ENCODE measurements around the gene PHYH.
"Not testable (repeated sequence)": the region's sequence is repeated elsewhere in the genome, so short reads cannot be mapped to it uniquely, and the experiment has no call there.

Gene PHYH

DNA sequence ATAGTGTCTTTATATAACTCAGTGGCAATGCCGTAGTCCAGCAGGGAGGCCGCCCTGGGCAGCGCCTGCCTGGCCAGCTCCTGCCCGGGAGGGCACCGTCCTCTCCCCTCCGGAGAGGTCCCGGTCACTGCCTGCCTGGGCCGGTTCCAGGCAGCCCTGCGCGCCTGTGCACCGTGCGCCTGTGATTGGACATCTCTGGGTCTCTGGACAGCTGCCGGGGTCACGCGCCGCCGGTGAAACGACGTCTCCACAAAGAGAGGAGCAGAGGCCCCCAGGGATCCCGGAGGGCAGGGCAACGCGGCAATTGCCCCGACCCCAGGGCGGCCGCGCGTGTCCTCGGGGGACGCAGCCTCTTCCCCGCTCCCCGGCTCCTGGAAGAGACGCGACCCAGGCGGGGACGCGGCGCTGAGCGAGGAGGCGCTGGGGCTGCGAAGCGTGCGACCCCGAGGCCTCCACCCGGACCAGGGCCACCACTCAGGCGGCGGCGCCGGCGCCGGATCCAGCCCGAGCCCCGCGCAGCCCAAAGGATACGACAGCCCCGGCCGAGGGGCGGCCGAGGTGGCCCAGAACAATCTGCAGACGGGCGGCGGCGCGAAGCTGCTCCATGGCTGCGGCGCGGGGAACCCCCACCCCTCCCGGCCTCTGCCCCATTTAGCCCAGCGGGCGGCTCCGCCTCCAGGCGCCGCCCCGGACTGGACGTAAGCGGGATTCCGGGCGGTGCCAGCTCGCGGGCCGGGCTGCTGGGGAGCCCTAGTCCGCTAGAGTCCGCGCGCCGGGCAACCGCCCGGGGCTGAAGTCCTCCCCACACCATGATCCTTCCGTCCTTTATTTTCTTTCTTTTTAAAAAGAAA is at the start of gene PHYH:
Gene PHYH, minus strand, starts transcription at position 628 of the 851 bp plus-strand sequence. Its CDS starts 22 bp downstream, at position 606.
- DNase-seq (ENCODE audit: low read depth in 2 of 2), result peak; percentile 61 to 63

DNA sequence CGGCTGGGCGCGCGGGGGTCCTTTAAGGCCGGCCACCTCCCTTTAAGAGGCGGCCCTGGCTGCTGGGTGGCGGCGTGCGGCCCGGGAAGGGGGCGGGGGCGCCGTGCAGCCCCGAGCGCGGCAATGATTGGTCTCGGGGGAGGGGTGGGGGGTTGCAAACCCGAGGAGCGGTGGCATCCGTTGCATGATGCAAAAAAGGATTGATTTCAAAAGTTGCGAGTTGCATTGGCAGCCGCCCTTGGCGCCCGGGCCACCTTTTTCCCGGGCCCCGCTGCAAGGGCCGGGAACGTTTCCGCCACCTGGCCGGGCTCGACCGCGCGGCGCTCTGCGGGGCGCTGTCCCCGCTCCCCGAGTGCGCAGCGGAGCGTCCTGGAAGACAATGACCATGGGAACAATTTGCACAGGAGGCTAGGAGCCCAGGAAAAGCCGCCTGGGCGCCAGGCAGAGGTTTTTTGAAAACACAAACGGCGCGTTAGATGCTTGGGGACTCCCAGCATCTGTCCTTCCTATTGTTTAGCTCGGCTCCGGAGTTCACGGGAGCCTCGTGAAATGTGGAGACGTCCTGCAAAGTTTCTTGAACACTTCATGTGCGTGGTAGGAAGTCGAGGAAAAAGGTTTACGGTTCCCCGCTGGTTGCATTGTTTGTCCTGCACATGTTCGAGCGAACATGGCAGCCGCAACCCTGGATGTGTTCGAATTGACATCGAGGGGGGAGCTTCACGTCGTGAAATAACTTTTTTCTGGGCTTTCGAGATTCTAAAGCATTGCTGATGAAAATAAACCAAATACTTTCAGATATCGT is 48.6 kb upstream of the PHYH start, which contains the start of gene SEPHS1:
Gene SEPHS1, minus strand, starts transcription at position 78 of the 802 bp plus-strand sequence. CDS start 3,343 bp downstream, outside the sequence.
- DNase-seq (ENCODE audit: low read depth in 2 of 2), result peak; percentile 46 to 50

DNA sequence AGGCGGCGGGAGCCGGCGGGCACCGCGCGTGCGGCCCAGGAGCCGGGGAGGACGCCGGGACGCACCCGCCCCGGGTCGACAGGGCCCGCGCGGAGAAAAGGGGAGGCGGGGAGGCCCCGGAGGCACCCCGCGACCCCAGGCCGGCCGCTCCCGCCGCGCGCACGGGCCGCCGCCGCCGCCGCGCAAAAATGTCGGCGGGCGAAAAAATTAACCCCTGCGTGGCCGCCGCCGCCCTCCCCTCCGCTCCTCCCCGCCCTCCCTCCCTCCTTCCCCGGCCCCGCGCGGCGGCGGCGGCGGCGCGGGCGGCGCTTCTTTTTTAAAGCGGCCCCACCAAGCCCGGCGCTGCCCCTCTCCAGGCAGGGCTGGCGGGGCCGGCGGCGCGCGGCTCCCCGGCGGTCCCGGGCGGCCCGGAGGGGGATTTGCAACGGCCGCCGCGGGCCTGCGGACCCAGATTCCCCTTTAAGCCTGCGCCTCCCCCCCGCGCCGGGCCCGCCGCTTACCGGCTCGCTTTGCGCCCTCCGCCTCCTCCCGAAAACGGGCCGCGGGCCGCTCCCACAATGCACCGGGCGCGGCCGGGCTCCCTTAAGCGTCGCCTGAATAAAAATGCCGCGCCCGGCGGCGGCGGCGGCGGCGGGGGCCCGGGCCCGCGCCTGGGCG is 47.8 kb upstream of the PHYH start:
- DNase-seq (ENCODE audit: low read depth in 2 of 2), result peak; percentile 44 to 56

DNA sequence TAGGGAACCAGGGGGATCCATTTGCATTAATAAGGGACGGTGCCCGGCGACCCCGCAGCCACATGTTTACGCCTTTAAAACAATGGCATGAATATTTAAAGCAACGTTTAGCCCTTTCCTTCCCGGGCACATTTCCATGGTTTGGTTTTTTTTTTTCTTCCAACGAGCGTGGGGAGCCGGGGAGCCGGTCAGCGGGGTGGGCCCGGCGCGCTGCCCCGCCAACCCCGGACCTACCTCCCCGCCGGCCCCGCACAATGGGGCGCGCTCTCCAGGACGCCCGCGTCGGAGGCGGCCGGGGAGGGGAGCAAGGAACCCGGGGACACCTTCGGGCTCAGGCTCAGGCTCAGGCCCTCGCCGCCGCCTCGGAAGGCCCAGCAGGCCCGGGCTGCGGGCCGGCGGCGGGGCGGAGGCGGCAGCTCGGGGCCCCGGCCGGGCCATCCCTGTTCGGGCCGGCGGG is 47.2 kb upstream of the PHYH start:
- DNase-seq (ENCODE audit: low read depth in 2 of 2), result peak in 1 of 2 donors; percentile 9

DNA sequence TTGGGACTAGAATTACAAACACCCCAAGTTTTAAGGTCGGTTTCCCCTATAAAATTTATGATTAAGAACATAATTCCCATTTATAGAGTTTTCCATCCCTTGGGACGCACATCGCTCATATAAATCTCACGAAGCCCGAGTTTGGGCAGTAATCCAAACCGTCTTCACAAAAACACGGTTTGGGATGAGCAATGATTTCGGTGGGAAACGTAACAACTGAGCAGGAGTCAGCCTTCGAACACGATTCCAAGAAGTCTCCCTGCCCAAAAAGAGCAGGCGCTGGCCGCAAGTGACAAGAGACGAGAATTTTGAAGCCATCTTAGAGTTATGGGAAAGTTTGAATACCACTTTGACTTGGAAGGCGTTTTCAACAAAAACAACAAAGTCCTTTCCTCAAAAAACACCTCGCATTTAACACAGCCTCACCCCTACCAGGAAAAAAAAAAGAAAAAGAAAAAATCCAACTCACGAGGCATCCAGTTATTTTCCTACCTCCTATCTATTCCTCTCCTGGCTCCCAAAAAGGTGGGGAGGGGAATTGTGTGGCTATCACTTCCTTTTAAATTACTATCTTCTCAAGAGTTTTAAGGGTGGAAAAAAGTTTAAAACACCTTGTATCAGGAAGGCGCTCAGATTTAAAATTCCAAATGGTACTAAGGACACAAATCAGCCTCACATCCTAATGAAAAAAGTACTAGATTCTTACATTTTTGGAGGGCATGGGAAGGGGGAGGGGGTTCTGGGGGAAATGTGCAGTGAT is 46.6 kb upstream of the PHYH start:
- DNase-seq (ENCODE audit: low read depth in 2 of 2), result no peak

DNA sequence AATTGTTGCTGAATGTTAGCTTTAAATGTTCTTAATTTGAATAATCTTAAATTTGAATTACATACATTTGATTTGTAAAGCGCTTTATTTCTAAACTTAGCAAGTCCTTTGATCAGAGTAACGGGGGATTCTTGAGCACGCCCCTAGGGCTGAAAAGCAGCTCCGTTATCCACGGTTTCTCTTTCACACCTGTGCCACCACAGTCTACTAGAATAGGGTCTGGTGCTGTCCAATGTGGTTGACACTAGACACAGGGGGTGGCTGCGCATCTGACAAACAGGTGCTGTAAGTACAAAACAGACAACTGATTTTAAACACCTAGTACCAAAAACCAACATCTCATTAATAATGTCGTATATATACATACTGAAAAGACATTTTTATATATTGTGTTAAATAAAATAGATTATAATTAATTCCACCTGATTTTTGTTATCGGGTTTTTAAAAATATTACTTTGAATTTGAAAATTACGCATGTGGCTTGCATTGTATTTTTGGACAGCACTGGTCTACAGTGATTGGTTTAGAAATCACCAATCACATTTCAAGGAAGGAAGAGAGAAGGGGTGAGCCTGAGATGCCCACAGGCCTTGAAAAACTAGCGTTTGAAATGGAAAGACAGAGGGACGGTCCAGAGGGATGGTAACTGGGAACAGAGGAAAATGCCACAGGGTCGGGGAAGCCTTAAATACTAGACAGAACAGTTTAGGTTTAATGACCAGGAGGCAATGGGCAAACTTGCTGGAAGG is 40.9 kb upstream of the PHYH start:
- no peak for DNase-seq (ENCODE audit: low read depth in 2 of 2)

DNA sequence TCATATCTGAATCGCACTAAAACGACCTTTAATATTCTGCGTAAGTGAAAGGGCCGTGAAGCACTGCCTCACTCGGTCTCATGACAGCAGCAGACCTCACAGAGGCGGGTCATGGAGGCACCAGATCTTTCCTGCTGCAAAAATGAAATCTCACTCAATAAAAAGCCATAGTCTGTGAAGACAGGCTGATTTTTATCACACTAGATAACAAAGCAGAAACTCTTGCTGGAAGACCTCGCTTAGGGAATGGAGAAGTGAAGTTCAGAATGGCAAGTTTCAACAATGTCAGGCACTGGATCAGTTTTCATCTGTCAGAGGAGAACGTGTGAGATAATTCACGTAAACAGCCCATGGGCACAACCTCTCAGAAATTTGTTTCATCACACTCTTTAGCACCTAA is 40.2 kb upstream of the PHYH start:
- DNase-seq (ENCODE audit: low read depth in 2 of 2), result no peak

DNA sequence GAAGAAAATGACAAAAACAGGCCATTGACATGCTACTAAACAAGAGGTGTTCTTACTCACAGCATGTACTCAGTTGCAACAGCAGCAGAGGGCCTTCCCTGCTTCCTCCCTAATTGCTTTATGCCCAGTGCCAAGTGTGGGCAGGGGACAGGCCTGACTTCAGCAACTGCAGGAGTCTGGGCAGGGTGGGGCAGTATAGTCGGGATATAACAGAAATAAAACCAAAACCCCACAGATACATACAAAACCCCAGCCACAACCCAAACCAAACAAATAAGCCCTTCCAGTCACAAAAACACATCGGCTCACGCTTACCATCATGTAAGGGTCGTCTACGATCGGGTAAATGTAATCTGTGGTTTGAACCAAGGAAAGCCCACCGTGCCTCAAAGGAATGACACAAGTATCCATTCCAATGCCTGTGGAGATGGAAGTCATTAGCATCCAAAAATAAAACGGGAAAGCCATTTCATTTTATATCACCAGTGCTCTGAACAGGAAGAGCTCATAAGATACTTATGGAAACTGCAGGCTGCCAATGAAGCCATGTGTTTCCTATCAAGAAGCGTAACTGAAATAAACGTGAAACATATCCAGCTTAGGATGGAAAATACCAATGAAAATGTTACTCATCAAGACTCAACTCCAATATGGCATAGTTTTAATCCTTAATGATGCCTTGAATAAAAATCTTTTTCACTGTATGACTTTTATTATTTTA is 38.7 kb upstream of the PHYH start:
- DNase-seq (ENCODE audit: low read depth in 2 of 2), result no peak

DNA sequence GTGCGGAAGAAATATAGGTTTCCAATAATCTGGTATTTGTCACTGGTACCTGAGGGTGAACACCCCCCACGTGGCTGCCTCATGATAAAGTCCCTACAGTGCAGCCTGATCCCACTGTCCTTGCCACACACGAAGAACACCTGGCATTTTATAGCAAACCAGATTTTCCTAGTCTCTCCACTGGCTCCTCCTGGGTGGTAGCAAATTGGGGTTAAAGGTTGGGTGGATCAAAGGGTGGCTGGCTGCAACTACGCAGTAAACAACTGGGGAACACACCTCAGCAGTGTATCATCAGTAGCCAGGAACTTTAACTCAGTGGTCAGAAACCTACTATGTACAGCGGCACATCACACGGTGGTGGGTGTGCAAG is 37.9 kb upstream of the PHYH start:
- no peak for DNase-seq (ENCODE audit: low read depth in 2 of 2)

DNA sequence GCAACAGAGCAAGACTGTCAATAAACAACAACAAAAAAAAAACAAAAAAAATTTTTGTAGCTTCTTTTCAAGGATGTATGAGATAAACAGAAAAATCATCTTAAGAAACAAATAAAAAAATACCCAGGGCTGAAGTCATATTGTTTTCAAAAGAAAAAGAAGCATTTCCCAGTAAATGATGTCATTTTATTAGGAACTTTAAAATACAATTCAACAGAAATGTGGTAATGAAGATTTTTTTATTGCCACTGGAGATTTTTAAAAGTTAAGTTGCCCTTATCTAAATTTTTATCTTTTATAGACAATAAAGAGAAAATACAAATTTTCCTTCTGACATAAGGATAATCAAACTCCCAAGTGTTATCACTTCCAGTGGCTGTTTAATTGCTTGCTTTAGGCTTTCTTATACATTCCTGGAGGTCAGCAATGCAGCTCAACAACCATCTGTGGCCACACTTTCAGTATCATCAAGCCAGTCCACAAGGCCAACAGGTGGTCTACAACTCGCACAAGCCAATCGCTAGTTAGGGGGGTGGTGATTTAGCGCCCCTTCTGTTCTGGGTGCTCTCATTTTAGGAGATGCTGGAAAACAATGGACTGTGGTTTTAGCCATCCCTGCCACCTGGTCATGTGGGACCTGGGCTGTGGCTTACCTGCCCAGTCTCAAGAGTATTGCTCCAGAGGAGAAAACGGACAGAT is 37.4 kb upstream of the PHYH start:
- DNase-seq (ENCODE audit: low read depth in 2 of 2), result no peak

DNA sequence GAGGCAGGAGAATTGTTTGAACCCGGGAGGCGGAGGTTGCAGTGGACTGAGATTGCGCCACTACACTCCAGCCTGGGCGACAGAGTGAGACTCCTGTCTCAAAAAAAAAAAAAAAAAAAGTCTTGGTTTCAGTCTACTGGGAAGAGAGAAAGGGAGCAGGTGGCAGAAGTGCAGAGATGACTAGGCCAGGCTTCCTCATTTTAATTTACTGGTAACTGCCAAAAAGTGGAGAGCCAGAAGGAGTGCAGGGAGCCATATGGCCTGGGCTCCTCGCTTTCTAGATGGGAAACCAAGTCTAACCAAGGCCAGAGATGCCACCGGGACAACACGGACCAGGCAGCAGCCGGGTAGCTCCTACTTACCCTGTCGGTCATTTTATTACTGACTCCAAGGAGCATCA is 36.0 kb upstream of the PHYH start:
- DNase-seq (ENCODE audit: low read depth in 2 of 2), result no peak

DNA sequence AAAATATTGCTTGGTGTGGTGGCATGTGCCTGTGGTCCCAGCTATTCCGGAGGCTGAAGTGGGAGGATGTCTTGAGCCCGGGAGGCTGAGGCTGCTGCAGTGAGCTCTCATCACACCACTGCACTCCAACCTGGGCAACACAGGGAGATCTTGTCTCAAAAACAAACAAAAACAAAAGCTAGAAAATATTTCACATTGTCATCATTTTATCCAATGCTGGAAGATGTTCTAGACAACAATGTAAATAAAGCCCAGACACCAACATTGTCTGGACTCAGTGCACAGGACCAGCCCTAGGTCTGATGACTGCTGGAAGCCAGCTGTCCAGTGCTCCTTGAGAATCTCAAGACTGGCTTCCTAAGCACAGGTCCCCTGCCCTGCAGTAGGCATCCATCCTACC is 34.7 kb upstream of the PHYH start:
- no peak for DNase-seq (ENCODE audit: low read depth in 2 of 2)

DNA sequence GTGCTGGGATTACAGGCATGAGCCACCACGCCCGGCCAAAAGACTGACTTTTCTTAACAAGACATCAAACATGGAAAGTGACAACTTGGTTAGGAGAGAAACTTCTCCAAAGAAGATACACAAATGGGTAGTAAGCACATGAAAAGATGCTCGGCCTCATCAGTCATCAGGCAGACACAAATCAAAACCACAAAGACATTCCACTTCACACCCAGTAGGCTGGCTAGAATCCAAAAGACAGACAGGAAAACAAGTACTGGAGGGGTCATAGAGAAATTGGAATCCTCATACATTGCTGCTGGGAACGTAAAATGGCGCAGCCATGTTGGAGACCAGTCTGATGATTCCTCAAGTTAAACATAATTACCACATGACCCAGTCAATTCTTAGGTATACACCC is 31.8 kb upstream of the PHYH start:
- DNase-seq (ENCODE audit: low read depth in 2 of 2), result no peak

DNA sequence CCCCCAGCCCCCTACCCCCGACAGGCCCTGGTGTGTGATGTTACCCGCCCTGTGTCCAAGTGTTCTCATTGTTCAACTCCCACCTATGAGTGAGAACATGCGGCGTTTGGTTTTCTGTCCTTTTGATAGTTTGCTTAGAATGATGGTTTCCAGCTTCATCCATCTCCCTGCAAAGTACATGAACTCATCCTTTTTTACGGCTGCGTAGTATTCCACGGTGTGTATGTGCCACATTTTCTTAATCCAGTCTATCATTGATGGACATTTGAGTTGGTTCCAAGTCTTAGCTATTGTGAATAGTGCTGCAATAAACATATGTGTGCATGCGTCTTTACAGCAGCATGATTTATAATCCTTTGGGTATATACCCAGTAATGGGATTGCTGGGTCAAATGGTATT is 31.1 kb upstream of the PHYH start:
- DNase-seq (ENCODE audit: low read depth in 2 of 2), result not testable (repeated sequence)

DNA sequence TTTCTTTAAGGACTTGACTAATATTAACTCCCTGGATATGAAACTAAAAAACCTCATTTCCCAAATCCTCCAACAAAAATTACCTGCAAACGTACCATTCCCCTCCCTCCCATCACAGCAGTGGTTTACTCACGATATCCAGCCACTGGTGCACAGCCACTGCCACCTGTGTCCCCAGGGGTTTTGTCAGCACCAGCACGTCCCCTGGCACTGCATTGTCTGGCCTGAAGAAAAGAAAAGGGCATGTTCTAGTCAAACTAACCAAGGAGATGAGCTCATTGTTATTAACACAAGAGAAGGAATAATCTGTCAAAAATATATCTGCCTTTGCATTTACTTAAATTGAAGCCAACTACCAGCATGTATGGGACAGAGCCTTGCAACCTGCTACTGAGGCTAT is 29.7 kb upstream of the PHYH start:
- no peak for DNase-seq (ENCODE audit: low read depth in 2 of 2)

DNA sequence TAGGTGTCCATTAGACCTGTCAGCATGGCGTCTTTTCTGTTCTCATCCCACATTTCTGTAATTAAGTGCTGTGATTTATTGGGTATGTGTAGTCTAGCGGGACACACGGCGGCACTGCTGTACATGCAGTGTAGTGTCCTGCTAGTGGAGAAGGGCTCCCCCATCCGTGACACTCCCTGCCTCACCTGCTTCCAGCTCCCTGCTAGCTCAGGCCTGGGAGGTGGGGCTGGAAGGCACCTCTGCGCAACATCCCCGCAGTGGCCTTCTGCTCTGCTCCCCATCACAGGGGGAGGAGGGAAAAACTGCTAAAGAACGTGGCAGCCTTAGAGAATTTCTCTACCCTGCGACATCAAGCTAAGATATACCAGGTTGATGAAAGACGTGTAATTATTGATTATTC is 28.7 kb upstream of the PHYH start:
- no peak for DNase-seq (ENCODE audit: low read depth in 2 of 2)

DNA sequence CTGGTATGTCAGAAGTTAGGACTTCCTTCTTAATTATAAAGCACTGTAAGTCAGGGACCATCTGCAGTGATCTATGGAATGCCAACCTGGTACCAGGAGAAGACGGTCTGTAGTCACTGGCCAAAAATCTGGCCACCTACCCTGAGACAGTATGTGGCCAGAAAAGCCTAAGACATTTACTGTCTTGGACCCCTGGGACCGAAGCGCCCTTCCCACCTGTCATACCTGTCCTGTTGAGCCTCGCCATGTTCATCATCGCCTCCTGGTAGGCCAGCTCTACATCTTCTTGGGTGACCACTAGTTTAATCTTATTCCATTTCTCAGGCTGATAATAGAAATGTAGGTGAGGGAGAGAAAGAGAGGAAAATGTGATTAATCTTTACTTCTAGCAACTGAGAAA is 28.3 kb upstream of the PHYH start:
- DNase-seq (ENCODE audit: low read depth in 2 of 2), result no peak

DNA sequence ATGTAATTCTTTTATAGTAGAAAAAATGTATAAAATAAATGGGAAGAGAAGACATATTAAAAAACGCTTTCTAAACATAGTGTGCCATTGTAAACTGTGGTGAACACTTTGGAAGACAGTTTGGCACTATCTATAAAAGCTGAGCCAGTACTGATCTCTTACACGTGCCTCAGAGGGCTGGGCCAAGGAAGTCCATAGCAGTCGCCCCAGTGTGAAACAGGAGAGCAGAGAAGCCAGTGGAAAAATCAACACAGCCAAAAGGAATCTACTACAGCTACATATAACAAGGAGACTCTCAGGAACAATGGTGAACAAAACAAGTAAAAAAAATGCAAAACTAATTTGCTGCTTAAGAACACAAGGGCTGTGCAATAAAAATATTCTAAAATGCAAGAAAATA is 27.7 kb upstream of the PHYH start:
- DNase-seq (ENCODE audit: low read depth in 2 of 2), result no peak

DNA sequence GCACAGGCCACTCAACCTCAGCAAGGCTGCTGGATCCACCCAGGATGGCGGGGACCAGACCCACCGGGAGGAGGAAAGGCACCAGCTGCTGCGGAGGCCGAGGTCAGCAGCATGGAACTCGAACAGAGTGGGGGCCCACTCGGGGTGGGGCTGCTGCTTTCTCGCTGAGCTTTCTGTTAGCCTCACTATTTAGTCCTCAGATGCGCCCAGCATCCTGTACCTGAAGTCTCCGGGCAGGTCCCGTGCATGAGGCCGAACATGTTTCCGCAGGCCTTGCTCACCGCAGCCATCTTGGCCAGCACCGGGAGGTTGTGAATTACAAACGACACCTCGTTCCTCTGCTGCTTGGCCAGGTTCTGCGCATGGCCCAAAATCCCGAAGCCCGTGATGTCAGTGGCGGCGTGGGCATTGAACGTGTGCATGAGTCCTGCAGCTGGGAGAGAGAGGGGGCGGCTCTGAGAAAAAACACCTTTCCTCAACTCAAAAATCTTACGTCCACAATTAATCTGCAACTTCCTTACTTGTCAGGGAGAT is 22.8 kb upstream of the PHYH start:
- no peak for DNase-seq (ENCODE audit: low read depth in 2 of 2)

Data from stimulated activated CD8-positive, alpha-beta memory T cell treated with anti-CD3 and anti-CD28 coated beads, Interleukin-7, amount 100 ng/mL, for 1 hour (primary cell).